GM18508 (cell line): Measurements from ENCODE around the gene FBXL14.

Source experiments
- ATAC-seq: cut with Tn5 transposase; IDR thresholded peaks from one replicate; pipeline ENCODE4 v1.9.1; 2021; ENCODE audit warnings: moderate number of reproducible peaks; ENCODE audit not compliant: insufficient read depth, unreplicated experiment

FBXL14 gene

DNA sequence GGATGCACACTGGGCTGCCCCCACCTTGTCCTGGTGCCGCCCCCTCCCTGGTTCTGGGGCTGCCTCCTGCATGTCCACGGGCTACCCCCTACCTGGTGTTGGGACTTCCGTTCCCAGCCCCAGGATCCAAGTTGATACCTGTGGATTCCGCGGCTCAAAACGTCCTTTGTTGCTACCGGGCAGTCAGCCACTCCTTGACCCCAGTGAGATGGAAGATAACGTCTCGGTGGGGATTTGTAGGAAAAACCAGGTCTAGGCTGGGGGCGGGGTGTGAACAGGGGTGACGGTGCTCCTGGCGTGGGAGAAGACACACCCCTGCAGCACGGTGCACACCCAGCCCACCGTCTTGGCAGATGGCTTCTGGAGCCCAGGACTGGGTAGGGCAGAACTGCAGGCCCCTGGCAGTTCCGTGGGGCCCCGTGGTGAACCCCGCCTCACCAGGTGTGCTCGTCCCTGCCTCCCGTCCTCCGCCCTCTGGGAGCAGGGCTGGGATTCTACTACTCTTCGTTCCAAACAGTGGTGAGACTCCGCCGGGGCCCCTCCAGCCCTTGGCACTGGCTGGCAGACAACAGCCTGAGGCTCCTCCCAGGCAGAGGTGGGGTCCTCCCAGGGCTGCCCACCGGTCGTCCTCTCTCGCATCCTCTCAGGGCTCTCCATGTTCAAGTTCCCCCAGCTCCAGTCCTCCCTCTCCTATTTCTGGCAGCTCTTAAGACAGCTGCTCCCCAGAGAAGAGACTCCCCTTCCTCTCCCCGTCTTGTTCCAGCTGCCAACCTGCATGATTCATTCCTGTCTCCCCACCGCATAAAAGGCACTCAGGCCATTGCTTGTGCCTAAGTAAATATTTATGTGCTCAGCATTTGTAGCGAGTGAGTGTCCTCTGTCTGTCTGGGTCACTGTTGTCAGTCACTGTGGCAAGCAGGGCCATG lies 75.5 kb downstream of the FBXL14 start:
- ATAC-seq: no peak

DNA sequence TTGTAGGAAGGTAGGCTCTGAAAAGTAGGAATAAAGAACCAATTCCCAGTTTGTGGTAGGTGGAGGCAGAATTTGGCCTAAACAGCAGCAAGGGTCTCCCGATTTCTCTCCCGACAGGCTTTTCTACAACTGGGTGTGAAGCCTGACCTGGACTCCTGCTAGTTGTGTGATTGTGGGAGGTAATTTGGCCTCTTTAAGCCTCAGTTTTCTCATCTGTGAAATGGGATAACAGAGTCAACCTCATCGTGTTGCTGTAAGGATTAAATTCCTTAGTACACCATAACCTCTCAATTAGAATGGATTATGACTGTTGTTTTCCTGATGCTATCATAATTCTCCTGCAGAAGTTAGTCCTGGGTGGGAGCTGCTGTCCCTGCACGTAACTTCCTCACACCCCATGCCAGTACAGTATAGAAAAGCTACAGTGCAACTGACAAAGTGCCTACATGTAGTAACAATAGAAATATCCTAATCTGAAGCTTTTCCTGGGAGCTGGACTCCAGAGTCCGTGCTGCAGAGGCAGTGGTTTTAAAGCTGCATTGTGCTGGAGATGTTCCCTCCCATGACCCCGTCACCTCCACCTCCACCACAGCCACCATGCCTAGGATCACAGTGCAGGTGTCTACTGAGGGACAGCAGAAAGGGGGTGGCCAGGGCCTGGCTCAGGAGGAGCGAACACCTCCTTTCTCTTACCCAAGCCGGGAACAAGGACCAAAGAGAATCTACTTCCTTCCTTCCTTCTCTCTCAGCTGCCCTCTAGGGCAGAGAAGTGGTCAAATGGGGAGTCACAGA lies 76.5 kb downstream of the FBXL14 start:
- no peak for ATAC-seq

DNA sequence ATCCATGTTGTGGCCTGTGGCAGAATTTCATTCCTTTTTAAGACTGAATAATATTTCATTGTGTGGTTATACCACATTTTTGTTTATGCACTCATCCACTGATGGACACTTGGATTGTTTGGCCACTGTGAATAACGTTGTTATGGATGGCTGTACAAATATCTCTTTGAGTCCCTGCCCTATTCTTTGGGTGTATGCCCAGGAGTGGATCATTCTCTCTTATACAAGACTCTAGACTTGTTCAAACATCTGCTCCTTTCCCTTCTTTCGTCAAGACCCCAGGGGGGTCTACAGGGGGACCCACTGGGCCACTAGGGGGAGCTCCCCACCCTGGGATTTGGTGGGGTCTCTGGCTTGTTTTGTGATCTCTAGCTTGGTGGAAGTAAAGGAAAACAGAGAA lies 77.4 kb downstream of the FBXL14 start:
- no peak for ATAC-seq
